ENCODE data around the gene MDM2. TPM values are rescaled to one million over a fixed set of nuclear protein-coding genes. Genes with fewer than 3 reads are reported as not detected.

The MDM2 gene
- total and polyA plus RNA-seq, 9 of the 15 experiments (the other 6 are each of a cell fraction or from before 2014, with no cell fraction given) = 13.6 to 100 (median 49.0) TPM

DNA sequence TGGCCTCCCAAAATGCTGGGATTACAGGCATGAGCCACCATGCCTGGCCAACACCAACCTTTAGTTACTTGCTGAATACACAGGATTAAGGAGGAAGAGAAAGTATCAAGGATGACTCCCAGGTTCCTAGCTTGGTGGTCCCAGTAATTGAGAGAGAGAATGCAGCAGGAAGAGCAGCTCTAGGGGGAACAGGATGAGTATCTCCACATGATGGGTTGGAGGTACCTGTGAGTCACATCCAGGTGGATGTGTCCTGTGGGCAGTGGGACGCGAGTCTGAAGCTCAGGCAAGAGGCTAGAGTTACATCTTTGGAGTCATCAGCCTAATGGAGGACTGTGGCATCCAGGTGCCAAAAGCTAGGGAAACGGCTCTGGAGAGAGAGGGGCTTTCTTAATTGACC lies 47.1 kb downstream of the MDM2 start (continued):
- TF ChIP-seq EP300 (IDR thresholded peaks at IDR 0.05; ENCODE audit: low read length) (no peak), HNRNPUL1 (IDR thresholded peaks at IDR 0.05; ENCODE audit: low read length) (no peak), U2AF2 (optimal IDR thresholded peaks at IDR 0.05; ENCODE audit: low read depth, low read length) (no peak)

DNA sequence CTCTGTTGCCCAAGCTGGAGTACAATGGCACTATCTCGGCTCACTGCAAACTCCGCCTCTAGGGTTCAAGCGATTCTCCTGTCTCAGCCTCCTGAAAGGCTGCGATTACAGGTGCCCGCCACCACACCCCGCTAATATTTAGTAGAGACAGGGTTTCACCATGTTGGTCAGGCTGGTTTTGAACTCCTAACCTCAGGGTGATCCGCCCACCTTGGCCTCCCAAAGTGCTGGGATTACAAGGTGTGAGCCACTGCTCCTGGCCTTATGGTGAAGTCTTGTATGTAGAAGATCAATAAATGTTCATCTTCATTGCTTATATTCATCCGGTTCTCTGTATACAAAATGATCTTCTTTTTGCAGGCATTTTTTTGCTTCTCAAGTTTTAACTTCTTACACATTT lies 47.8 kb downstream of the MDM2 start:
- ChIA-PET CTCF (ENCODE audit: low intra/inter-chr PET ratio) (no interaction called here), POLR2A (interaction anchor here (0.6 to 2.9 kb wide), 2 partner anchors 11 to 19 kb away, joined by 3 to 11 read pairs; no protein-coding TSS in a partner anchor)
- 6% methylated on average over 7 of the region's 8 CpGs for WGBS (ENCODE audit: insufficient coverage, low coverage, missing lambda C conversion rate)
- intact Hi-C loops (cut with micrococcal nuclease) = no loop called here
- H4K20me1 ChIP-seq (replicated peaks; ENCODE audit: control insufficient read depth, insufficient read depth, low read length) = no peaks in the 10 kb centered on the region
- in situ Hi-C loops (cut with MboI) = loop anchor here (25.0 kb wide), 1 partner anchor 207 kb away; no protein-coding TSS in a partner anchor
- FAIRE-seq (no peak), DNase-seq (ENCODE audit: extremely low read depth in 1 of 4, low spot score in 3 of 4) (no peak), ATAC-seq (no peak)
- H3K9me3 ChIP-seq (replicated peaks; ENCODE audit: control insufficient read depth, insufficient read depth, low read depth, low read length) = no peaks in the 10 kb centered on the region
- H3K4me3 ChIP-seq = no peak overlapping the region
- no peak overlapping the region for H3K27ac ChIP-seq (ENCODE audit: extremely low read depth, low read depth, low read length)
- H2AFZ ChIP-seq (ENCODE audit: low read depth, low read length) = no peak overlapping the region
- H3K4me1 ChIP-seq (replicated peaks in 1 of 2; ENCODE audit: control insufficient read depth in 2 of 2, insufficient read depth in 2 of 2, low read length in 2 of 2) = no peaks in the 10 kb centered on the region
- no peaks in the 10 kb centered on the region for H3K9me1 ChIP-seq (ENCODE audit: control insufficient read depth, insufficient read depth, low read length)
- no peak overlapping the region for H3K9ac ChIP-seq (ENCODE audit: insufficient read depth in 1 of 2, low read depth in 2 of 2, low read length in 2 of 2)
- TF ChIP-seq ERF (CRISPR knock-in tag; IDR thresholded peaks at IDR 0.05) (no peak), SRSF7 (optimal IDR thresholded peaks at IDR 0.05; ENCODE audit: low read depth, low read length) (no peak), NFIX (CRISPR knock-in tag; IDR thresholded peaks at IDR 0.05; ENCODE audit: low read depth) (no peak), CAMTA2 (CRISPR knock-in tag; conservative IDR thresholded peaks at IDR 0.05) (no peak), ZNF583 (CRISPR knock-in tag; IDR thresholded peaks at IDR 0.05) (no peak), FUS (optimal IDR thresholded peaks at IDR 0.05; ENCODE audit: low read depth, low read length) (no peak), ETS2 (tag; IDR thresholded peaks at IDR 0.05; ENCODE audit: borderline replicate concordance, poor library complexity, severe bottlenecking) (no peak), CREB1 (IDR thresholded peaks at IDR 0.05) (no peak), CREB1 (CRISPR knock-in tag; IDR thresholded peaks at IDR 0.05) (no peak), ESRRB (CRISPR knock-in tag; IDR thresholded peaks at IDR 0.05; ENCODE audit: borderline replicate concordance) (no peak), SRSF3 (IDR thresholded peaks at IDR 0.05; ENCODE audit: insufficient read depth, low read length) (no peak), BMI1 (IDR thresholded peaks at IDR 0.05; ENCODE audit: low read length) (no peak), MED1 (CRISPR knock-in tag; IDR thresholded peaks at IDR 0.05; ENCODE audit: borderline replicate concordance) (no peak), HDAC3 (IDR thresholded peaks at IDR 0.05; ENCODE audit: borderline replicate concordance, partially characterized antibody) (no peak), C11orf30 (IDR thresholded peaks at IDR 0.05; ENCODE audit: low read depth) (no peak)
- TF ChIP-seq, protein P1, sequence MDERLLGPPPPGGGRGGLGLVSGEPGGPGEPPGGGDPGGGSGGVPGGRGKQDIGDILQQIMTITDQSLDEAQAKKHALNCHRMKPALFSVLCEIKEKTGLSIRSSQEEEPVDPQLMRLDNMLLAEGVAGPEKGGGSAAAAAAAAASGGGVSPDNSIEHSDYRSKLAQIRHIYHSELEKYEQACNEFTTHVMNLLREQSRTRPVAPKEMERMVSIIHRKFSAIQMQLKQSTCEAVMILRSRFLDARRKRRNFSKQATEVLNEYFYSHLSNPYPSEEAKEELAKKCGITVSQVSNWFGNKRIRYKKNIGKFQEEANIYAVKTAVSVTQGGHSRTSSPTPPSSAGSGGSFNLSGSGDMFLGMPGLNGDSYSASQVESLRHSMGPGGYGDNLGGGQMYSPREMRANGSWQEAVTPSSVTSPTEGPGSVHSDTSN (CRISPR knock-in tag; IDR thresholded peaks at IDR 0.05; ENCODE audit: low read depth) = no peak
- TF ChIP-seq, protein P1 (tag; conservative IDR thresholded peaks at IDR 0.05; ENCODE audit: low read depth) = no peak
- H3K79me2 ChIP-seq (ENCODE audit: control insufficient read depth, insufficient read depth, low read length) = no peaks in the 10 kb centered on the region
- no peak overlapping the region for H3K4me2 ChIP-seq (ENCODE audit: insufficient read depth, low read length)
- BruUV-seq (replicated peaks) = no TSS peak
- H3K36me3 ChIP-seq (ENCODE audit: control insufficient read depth, insufficient read depth, low read length) = no peaks in the 10 kb centered on the region
- H3K27me3 ChIP-seq (ENCODE audit: control insufficient read depth in 2 of 2, insufficient read depth in 2 of 2, low read length in 2 of 2) = peaks cover 13 to 16% of the 10 kb centered on the region in 2 experiments; a peak in 4 of 5 replicates

Measured in K562 (cell line).